Mucosa of descending colon (tissue), 3 donors: Measurements from ENCODE around the gene CADM2. TPM values are rescaled to one million over a fixed set of nuclear protein-coding genes. Genes with fewer than 3 reads are reported as not detected.

ENCODE experiments used
- ATAC-seq: fragments of 200-7000 bp; cut with Tn5 transposase; one replicate; pipeline ENCODE4 v1.9.1; 2020; ENCODE audit warnings: mild to moderate bottlenecking, moderate library complexity
- DNase-seq, 3 donors: peaks; one replicate each; pipeline ENCODE4 v3.0.0-alpha.2; 2020
- H3K36me3 ChIP-seq: fragments of 200-600 bp; one replicate; pipeline ENCODE4 v1.8.0; 2021; ENCODE audit warnings: low read depth, mild to moderate bottlenecking
- H3K4me1 ChIP-seq: fragments of 200-600 bp; one replicate; pipeline ENCODE4 v1.8.0; 2021; ENCODE audit warnings: low read depth, mild to moderate bottlenecking
- H3K4me3 ChIP-seq: fragments of 200-600 bp; one replicate; pipeline ENCODE4 v1.8.0; 2021; ENCODE audit warnings: mild to moderate bottlenecking
- H3K9me3 ChIP-seq: fragments of 200-600 bp; one replicate; pipeline ENCODE4 v1.8.0; 2021; ENCODE audit warnings: mild to moderate bottlenecking
- intact Hi-C, 2 donors: fragments of 100-400 bp; cut with DNase I in 1 of 2; cut with micrococcal nuclease in 1 of 2; formaldehyde crosslinking; loops; one replicate each; pipeline versions ENCODE4 v1.11.0 to v1.11.1; 2022; cut with DNase I, micrococcal nuclease
- total RNA-seq, 3 donors: library from RNA; stranded (reverse); fragmentation: NEBNext Ultra II Directional in 2 of 3; extraction: Animal tissue kit (Norgen Biotek cat#: 25700) in 2 of 3; gene quantifications; one replicate each; pipeline versions ENCODE4 v1.2.1 to v1.2.4, GENCODE V29; 2021 to 2023
- TF ChIP-seq, protein P1 (sequence below): fragments of 200-600 bp; IDR thresholded peaks from one replicate; pipeline ENCODE4 v1.8.0; 2022; ENCODE audit warnings: antibody characterized with exemption, mild to moderate bottlenecking
- donor health status: DM: no; HTN: no; CAD: no; lungs with moderate emphysema.
- donor health status: DM: no; HTN: no; CAD: no.
- donor health status: DM: no; HTN: yes; CAD: no.

CADM2 gene
- total RNA-seq, 3 donors from 2014 or later = 0.67 to 12.8 (median 1.2) TPM

DNA sequence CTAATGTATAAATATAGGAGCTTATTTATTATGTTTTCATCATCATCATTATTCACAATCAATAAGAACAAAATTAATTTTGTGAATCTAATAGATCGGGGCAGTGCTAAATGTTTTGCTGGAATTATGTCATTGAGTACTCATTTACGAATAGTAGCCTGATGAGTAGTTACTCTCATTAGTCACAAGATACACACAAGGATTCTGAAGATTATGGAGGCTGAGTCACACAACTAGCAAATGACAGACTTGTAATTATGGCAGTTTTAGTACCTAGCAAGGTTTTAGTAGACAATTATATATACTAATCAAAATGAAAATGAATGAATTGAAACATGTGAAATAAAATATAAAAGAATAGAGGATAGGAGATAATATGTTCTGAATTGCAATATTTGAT is 954.2 kb downstream of the CADM2 start:
- H3K9me3 ChIP-seq = no peaks in the 10 kb centered on the region
- H3K36me3 ChIP-seq = no peaks in the 10 kb centered on the region
- H3K4me3 ChIP-seq = no peak overlapping the region
- no peaks in the 10 kb centered on the region for H3K4me1 ChIP-seq
- intact Hi-C loops = no loop called here
- ATAC-seq = no peak
- TF ChIP-seq, protein P1, sequence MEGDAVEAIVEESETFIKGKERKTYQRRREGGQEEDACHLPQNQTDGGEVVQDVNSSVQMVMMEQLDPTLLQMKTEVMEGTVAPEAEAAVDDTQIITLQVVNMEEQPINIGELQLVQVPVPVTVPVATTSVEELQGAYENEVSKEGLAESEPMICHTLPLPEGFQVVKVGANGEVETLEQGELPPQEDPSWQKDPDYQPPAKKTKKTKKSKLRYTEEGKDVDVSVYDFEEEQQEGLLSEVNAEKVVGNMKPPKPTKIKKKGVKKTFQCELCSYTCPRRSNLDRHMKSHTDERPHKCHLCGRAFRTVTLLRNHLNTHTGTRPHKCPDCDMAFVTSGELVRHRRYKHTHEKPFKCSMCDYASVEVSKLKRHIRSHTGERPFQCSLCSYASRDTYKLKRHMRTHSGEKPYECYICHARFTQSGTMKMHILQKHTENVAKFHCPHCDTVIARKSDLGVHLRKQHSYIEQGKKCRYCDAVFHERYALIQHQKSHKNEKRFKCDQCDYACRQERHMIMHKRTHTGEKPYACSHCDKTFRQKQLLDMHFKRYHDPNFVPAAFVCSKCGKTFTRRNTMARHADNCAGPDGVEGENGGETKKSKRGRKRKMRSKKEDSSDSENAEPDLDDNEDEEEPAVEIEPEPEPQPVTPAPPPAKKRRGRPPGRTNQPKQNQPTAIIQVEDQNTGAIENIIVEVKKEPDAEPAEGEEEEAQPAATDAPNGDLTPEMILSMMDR = no peak
- DNase-seq = no peak

DNA sequence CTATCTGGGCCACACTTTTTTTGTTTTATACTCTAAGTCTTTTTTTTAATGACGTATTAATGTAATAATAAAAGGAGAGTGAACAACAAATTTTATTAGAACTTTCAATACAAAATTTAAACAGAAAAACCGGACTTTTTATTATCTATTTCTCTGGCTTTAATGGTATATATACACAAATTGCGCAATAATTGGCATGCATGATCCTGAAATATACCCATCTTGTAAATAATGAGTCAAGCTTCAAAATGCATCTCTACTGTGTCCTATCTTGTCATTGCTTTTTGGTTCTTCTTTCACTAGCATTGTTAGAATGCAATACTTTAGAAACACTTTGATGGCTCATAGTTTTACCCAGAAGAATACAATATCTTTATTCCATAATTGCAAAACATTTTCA is 963.6 kb downstream of the CADM2 start:
- Histone ChIP-seq H3K4me1 (no peaks in the 10 kb centered on the region), H3K4me3 (no peak overlapping the region), H3K36me3 (no peaks in the 10 kb centered on the region), H3K9me3 (no peaks in the 10 kb centered on the region)
- DNase-seq = no peak
- intact Hi-C loops = no loop called here
- ATAC-seq = no peak
- TF ChIP-seq, protein P1 = no peak

DNA sequence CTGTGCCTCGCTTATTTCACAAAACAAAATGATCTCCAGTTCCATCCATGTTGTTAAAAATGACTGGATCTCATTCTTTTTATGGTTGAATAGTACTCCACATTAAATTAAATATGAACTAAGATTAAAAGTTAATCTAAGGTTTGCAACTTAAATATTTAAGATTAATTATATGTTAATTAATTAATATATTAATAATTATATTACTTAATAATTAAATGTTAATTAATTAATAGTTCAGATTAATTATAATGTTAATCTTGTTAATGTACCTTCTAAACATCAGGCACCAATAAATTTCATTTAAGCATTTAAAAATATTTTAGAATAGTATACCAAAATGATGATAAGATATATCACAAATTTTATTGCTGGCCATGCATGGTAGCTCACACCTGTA is 971.9 kb downstream of the CADM2 start:
- TF ChIP-seq, protein P1 = no peak
- DNase-seq (no peak), ATAC-seq (no peak)
- intact Hi-C loops = no loop called here
- no peaks in the 10 kb centered on the region for H3K36me3 ChIP-seq
- H3K4me1 ChIP-seq = no peaks in the 10 kb centered on the region
- no peaks in the 10 kb centered on the region for H3K9me3 ChIP-seq
- H3K4me3 ChIP-seq = no peak overlapping the region

DNA sequence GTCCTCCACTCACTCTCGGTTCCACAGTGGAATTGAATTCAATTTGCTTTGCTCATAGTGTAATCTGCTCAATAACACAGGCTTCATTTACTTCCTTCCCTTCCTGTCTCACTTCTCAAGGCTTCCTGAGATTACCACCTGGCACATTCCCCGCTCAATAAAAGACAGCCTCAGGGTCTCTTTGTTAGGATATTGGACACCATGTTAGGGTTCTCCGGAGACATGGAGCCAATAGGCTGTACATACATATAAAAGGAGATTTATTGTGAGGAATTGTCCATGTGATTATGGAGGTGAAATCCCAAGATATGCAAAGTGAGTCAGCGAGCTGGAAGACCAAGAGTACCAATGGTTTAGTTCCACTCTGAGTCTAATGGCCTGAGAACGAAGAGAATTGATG is 974.5 kb downstream of the CADM2 start:
- DNase-seq (no peak), ATAC-seq (no peak)
- intact Hi-C loops = no loop called here
- H3K4me3 ChIP-seq = no peak overlapping the region
- H3K9me3 ChIP-seq = no peaks in the 10 kb centered on the region
- TF ChIP-seq, protein P1 = no peak
- H3K4me1 ChIP-seq = no peaks in the 10 kb centered on the region
- no peaks in the 10 kb centered on the region for H3K36me3 ChIP-seq

DNA sequence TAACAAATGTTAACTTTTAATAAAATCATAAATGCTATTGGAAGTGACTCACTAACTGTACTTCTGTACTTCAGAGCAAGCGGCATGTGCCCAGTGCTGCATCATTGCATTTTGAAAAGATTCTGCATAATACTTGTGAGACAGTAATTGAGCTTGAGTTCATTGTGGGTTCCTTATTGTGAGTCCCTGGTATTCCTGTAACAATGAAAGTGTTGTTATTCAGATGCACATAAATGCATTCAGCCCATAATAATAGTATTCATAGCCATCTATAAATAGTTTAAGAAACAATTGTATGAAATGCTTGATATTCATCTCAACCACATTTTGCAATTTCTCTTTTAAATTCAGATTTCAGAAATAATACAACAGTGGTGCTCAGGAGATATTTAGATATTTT is 976.4 kb downstream of the CADM2 start:
- Histone ChIP-seq H3K4me1 (no peaks in the 10 kb centered on the region), H3K9me3 (no peaks in the 10 kb centered on the region), H3K36me3 (no peaks in the 10 kb centered on the region), H3K4me3 (no peak overlapping the region)
- DNase-seq (no peak), ATAC-seq (no peak)
- intact Hi-C loops = no loop called here
- TF ChIP-seq, protein P1 = no peak

DNA sequence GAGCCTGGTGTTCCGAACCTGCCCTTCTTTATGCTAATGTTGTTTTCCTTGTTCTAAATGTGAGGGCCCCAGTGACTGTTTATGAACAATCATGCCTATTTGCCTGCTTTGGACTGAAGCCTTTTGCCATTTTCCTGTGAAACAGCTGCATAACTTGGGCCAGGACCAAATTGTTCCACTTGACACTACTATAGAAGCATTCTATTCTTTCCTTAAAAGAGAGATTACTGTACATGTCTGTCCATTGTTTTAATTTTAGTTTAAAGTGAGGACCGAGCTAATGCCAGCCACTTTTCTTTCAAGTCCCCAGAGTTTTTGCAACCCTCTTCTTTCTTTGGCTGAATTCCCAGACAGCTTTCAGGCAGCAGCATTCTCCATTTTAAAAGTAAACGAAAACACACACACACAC is 980.3 kb downstream of the CADM2 start:
- Histone ChIP-seq H3K4me1 (no peaks in the 10 kb centered on the region), H3K36me3 (no peaks in the 10 kb centered on the region), H3K9me3 (no peaks in the 10 kb centered on the region), H3K4me3 (no peak overlapping the region)
- TF ChIP-seq, protein P1 = no peak
- ATAC-seq = no peak
- intact Hi-C loops = no loop called here
- DNase-seq = no peak
